ENCODE results near the gene BLMH.
"Not testable (repeated sequence)": the region's sequence is repeated elsewhere in the genome, so short reads cannot be mapped to it uniquely, and the experiment has no call there.

The BLMH gene

GRCh38 chr17:30210901-30211300 lies 80.8 kb downstream of the BLMH start:
- no peak overlapping the region for H3K9ac ChIP-seq (ENCODE audit: low read depth, low read length)

GRCh38 chr17:30210366-30210765 lies 81.4 kb downstream of the BLMH start:
- Histone ChIP-seq H3K4me1 (ENCODE audit: control insufficient read depth, insufficient read depth, low read length) (no peaks in the 10 kb centered on the region), H3K27me3 (ENCODE audit: control insufficient read depth, insufficient read depth, low read length) (no peaks in the 10 kb centered on the region), H3K4me3 (ENCODE audit: low read depth, low read length) (no peak overlapping the region), H3K36me3 (ENCODE audit: control insufficient read depth, insufficient read depth, low read length) (no peaks in the 10 kb centered on the region), H3K9me3 (ENCODE audit: control insufficient read depth, insufficient read depth, low read length) (no peaks in the 10 kb centered on the region), H3K9ac (ENCODE audit: low read depth, low read length) (no peak overlapping the region)

More at GRCh38 chr17:30210901-30211300, 80.8 kb downstream of the BLMH start:
- Histone ChIP-seq H3K4me1 (ENCODE audit: control insufficient read depth, insufficient read depth, low read length) (no peaks in the 10 kb centered on the region), H3K36me3 (ENCODE audit: control insufficient read depth, insufficient read depth, low read length) (no peaks in the 10 kb centered on the region), H3K27me3 (ENCODE audit: control insufficient read depth, insufficient read depth, low read length) (no peaks in the 10 kb centered on the region), H3K9me3 (ENCODE audit: control insufficient read depth, insufficient read depth, low read length) (no peaks in the 10 kb centered on the region), H3K4me3 (ENCODE audit: low read depth, low read length) (no peak overlapping the region)

GRCh38 chr17:30209930-30210329 lies 81.8 kb downstream of the BLMH start:
- Histone ChIP-seq H3K9me3 (ENCODE audit: control insufficient read depth, insufficient read depth, low read length) (no peaks in the 10 kb centered on the region), H3K9ac (ENCODE audit: low read depth, low read length) (no peak overlapping the region), H3K27me3 (ENCODE audit: control insufficient read depth, insufficient read depth, low read length) (no peaks in the 10 kb centered on the region), H3K4me1 (ENCODE audit: control insufficient read depth, insufficient read depth, low read length) (no peaks in the 10 kb centered on the region), H3K36me3 (ENCODE audit: control insufficient read depth, insufficient read depth, low read length) (no peaks in the 10 kb centered on the region), H3K4me3 (ENCODE audit: low read depth, low read length) (no peak overlapping the region)

- no peak overlapping the region for H3K4me3 ChIP-seq (ENCODE audit: low read depth, low read length)
- no peaks in the 10 kb centered on the region for H3K4me1 ChIP-seq (ENCODE audit: control insufficient read depth, insufficient read depth, low read length)
- no peaks in the 10 kb centered on the region for H3K36me3 ChIP-seq (ENCODE audit: control insufficient read depth, insufficient read depth, low read length)
- no peak overlapping the region for H3K9ac ChIP-seq (ENCODE audit: low read depth, low read length)
- H3K9me3 ChIP-seq (ENCODE audit: control insufficient read depth, insufficient read depth, low read length) = no peaks in the 10 kb centered on the region
- no peaks in the 10 kb centered on the region for H3K27me3 ChIP-seq (ENCODE audit: control insufficient read depth, insufficient read depth, low read length)
Measured at GRCh38 chr17:30208214-30208613, 83.5 kb downstream of the BLMH start.

- H3K9ac ChIP-seq (ENCODE audit: low read depth, low read length) = no peak overlapping the region
- H3K36me3 ChIP-seq (ENCODE audit: control insufficient read depth, insufficient read depth, low read length) = no peaks in the 10 kb centered on the region
- no peaks in the 10 kb centered on the region for H3K9me3 ChIP-seq (ENCODE audit: control insufficient read depth, insufficient read depth, low read length)
- H3K4me3 ChIP-seq (ENCODE audit: low read depth, low read length) = no peak overlapping the region
- no peaks in the 10 kb centered on the region for H3K27me3 ChIP-seq (ENCODE audit: control insufficient read depth, insufficient read depth, low read length)
- no peaks in the 10 kb centered on the region for H3K4me1 ChIP-seq (ENCODE audit: control insufficient read depth, insufficient read depth, low read length)
Measured at GRCh38 chr17:30207655-30208054, 84.1 kb downstream of the BLMH start.

GRCh38 chr17:30203471-30203981 lies 88.2 kb downstream of the BLMH start:
- H3K9me3 ChIP-seq (ENCODE audit: control insufficient read depth, insufficient read depth, low read length) = no peaks in the 10 kb centered on the region
- H3K4me1 ChIP-seq (ENCODE audit: control insufficient read depth, insufficient read depth, low read length) = no peaks in the 10 kb centered on the region
- H3K9ac ChIP-seq (ENCODE audit: low read depth, low read length) = no peak overlapping the region
- H3K27me3 ChIP-seq (ENCODE audit: control insufficient read depth, insufficient read depth, low read length) = no peaks in the 10 kb centered on the region
- H3K4me3 ChIP-seq (ENCODE audit: low read depth, low read length) = no peak overlapping the region
- no peaks in the 10 kb centered on the region for H3K36me3 ChIP-seq (ENCODE audit: control insufficient read depth, insufficient read depth, low read length)

- H3K4me1 ChIP-seq (ENCODE audit: control insufficient read depth, insufficient read depth, low read length); H3K9ac ChIP-seq (ENCODE audit: low read depth, low read length); H3K9me3 ChIP-seq (ENCODE audit: control insufficient read depth, insufficient read depth, low read length); H3K36me3 ChIP-seq (ENCODE audit: control insufficient read depth, insufficient read depth, low read length); H3K4me3 ChIP-seq (ENCODE audit: low read depth, low read length); H3K27me3 ChIP-seq (ENCODE audit: control insufficient read depth, insufficient read depth, low read length): not testable (repeated sequence)
Measured at GRCh38 chr17:30200656-30201055, 91.1 kb downstream of the BLMH start.

- Histone ChIP-seq H3K36me3 (ENCODE audit: control insufficient read depth, insufficient read depth, low read length) (no peaks in the 10 kb centered on the region), H3K9ac (ENCODE audit: low read depth, low read length) (no peak overlapping the region), H3K4me3 (ENCODE audit: low read depth, low read length) (no peak overlapping the region), H3K27me3 (ENCODE audit: control insufficient read depth, insufficient read depth, low read length) (no peaks in the 10 kb centered on the region), H3K4me1 (ENCODE audit: control insufficient read depth, insufficient read depth, low read length) (no peaks in the 10 kb centered on the region), H3K9me3 (ENCODE audit: control insufficient read depth, insufficient read depth, low read length) (no peaks in the 10 kb centered on the region)
Measured at GRCh38 chr17:30200106-30200505, 91.6 kb downstream of the BLMH start.

GRCh38 chr17:30199600-30199999 lies 92.1 kb downstream of the BLMH start:
- H3K4me3 ChIP-seq (ENCODE audit: low read depth, low read length) = no peak overlapping the region
- no peaks in the 10 kb centered on the region for H3K27me3 ChIP-seq (ENCODE audit: control insufficient read depth, insufficient read depth, low read length)
- H3K36me3 ChIP-seq (ENCODE audit: control insufficient read depth, insufficient read depth, low read length) = no peaks in the 10 kb centered on the region
- no peaks in the 10 kb centered on the region for H3K4me1 ChIP-seq (ENCODE audit: control insufficient read depth, insufficient read depth, low read length)
- H3K9ac ChIP-seq (ENCODE audit: low read depth, low read length) = no peak overlapping the region
- no peaks in the 10 kb centered on the region for H3K9me3 ChIP-seq (ENCODE audit: control insufficient read depth, insufficient read depth, low read length)
